Prostate gland (tissue), 2 donors: ENCODE measurements around the gene FBXO10.

Experiments
- POLR2A ChIP-seq: fragments of 450-650 bp; IDR thresholded peaks from one replicate; pipeline ENCODE4 v1.6.1; 2016; ENCODE audit warnings: antibody characterized with exemption, mild to moderate bottlenecking
- POLR2AphosphoS5 ChIP-seq: sonication (generic); formaldehyde crosslinking; IDR thresholded peaks from one replicate; pipeline ENCODE4 v1.6.1; 2017; ENCODE audit warnings: antibody characterized with exemption
- TF ChIP-seq, protein P1 (sequence below), 4 experiments: fragments of 200-600 bp in 2 of 4; fragments of 450-650 bp in 2 of 4; sonication (generic) in 2 of 4; IDR thresholded peaks; 1 replicate in 3 of 4; 2 replicates in 1 of 4; pipeline ENCODE4 v1.5.1; 2016 to 2019; ENCODE audit warnings: antibody characterized with exemption in 4 of 4, mild to moderate bottlenecking in 2 of 4, moderate library complexity in 2 of 4

DNA sequence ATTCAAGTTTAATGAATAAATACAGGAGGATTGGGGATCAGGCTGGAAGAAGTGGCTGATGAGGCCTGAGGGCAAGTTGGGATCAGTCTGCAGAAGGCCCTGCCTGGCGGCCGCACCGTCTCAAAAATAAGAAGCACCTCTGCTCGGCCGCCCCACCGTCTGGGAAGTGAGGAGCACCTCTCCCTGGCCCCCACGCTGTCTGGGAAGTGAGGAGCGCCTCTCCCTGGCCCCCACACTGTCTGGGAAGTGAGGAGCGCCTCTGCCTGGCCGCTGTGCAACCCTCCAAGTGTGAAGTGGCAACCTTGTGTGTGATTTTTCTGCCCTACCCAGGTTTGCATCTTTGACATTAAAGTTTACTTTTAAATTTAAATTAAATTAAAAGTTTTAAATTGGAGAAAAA, 55.1 kb downstream of the FBXO10 start:
- TF ChIP-seq POLR2AphosphoS5 (no peak), POLR2A (no peak)
- TF ChIP-seq, protein P1, sequence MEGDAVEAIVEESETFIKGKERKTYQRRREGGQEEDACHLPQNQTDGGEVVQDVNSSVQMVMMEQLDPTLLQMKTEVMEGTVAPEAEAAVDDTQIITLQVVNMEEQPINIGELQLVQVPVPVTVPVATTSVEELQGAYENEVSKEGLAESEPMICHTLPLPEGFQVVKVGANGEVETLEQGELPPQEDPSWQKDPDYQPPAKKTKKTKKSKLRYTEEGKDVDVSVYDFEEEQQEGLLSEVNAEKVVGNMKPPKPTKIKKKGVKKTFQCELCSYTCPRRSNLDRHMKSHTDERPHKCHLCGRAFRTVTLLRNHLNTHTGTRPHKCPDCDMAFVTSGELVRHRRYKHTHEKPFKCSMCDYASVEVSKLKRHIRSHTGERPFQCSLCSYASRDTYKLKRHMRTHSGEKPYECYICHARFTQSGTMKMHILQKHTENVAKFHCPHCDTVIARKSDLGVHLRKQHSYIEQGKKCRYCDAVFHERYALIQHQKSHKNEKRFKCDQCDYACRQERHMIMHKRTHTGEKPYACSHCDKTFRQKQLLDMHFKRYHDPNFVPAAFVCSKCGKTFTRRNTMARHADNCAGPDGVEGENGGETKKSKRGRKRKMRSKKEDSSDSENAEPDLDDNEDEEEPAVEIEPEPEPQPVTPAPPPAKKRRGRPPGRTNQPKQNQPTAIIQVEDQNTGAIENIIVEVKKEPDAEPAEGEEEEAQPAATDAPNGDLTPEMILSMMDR (IDR thresholded peaks at IDR 0.05), result no peak
